ENCODE results near the gene PPP1R12B.
"Not testable (repeated sequence)": the region's sequence is repeated elsewhere in the genome, so short reads cannot be mapped to it uniquely, and the experiment has no call there.

Gene PPP1R12B

GRCh38 chr1:202620036-202620435, 271.5 kb downstream of the PPP1R12B start:
- not testable (repeated sequence) for DNase-seq

- no peak for DNase-seq
Measured at GRCh38 chr1:202621446-202621845, 272.9 kb downstream of the PPP1R12B start.

GRCh38 chr1:202622388-202622787, 273.9 kb downstream of the PPP1R12B start:
- DNase-seq: no peak

- no peak for DNase-seq
Measured at GRCh38 chr1:202623075-202623474, 274.6 kb downstream of the PPP1R12B start.

GRCh38 chr1:202623476-202623875, 275.0 kb downstream of the PPP1R12B start:
- DNase-seq: not testable (repeated sequence)

- DNase-seq: no peak
Measured at GRCh38 chr1:202624088-202624780, 275.7 kb downstream of the PPP1R12B start.

GRCh38 chr1:202624781-202625108, 276.2 kb downstream of the PPP1R12B start:
- DNase-seq: no peak

GRCh38 chr1:202625416-202626360, 277.2 kb downstream of the PPP1R12B start:
- no peak for DNase-seq

GRCh38 chr1:202627036-202627435, 278.5 kb downstream of the PPP1R12B start:
- DNase-seq: not testable (repeated sequence)

- no peak for DNase-seq
Measured at GRCh38 chr1:202627841-202628565, 279.5 kb downstream of the PPP1R12B start.

GRCh38 chr1:202628646-202629215, 280.2 kb downstream of the PPP1R12B start:
- no peak for DNase-seq

GRCh38 chr1:202629257-202629811, 280.8 kb downstream of the PPP1R12B start:
- DNase-seq: not testable (repeated sequence)

- DNase-seq: not testable (repeated sequence)
Measured at GRCh38 chr1:202630096-202630495, 281.6 kb downstream of the PPP1R12B start.

GRCh38 chr1:202630541-202630940, 282.0 kb downstream of the PPP1R12B start:
- no peak for DNase-seq

GRCh38 chr1:202631076-202631923, 282.8 kb downstream of the PPP1R12B start:
- no peak for DNase-seq

GRCh38 chr1:202632241-202632640, 283.7 kb downstream of the PPP1R12B start:
- DNase-seq: no peak

- not testable (repeated sequence) for DNase-seq
Measured at GRCh38 chr1:202636171-202636570, 287.7 kb downstream of the PPP1R12B start.

- DNase-seq: not testable (repeated sequence)
Measured at GRCh38 chr1:202637321-202638018, 289.0 kb downstream of the PPP1R12B start.

- DNase-seq: no peak
Measured at GRCh38 chr1:202638019-202638700, 289.7 kb downstream of the PPP1R12B start.

GRCh38 chr1:202638701-202639305, 290.3 kb downstream of the PPP1R12B start:
- not testable (repeated sequence) for DNase-seq

Measured in COR-L47 (cell line).